Endothelial cell of umbilical vein (primary cell): ENCODE results near the gene AHSP.

Experiments used
- EZH2 ChIP-seq: IDR thresholded peaks from 2 replicates; pipeline ENCODE4 v1.6.1; 2012; ENCODE audit warnings: borderline replicate concordance, low read depth, mild to moderate bottlenecking, moderate library complexity, low read length, inconsistent platforms; ENCODE audit not compliant: severe bottlenecking
- FOS ChIP-seq: IDR thresholded peaks from 2 replicates; pipeline ENCODE4 v1.6.1; 2011; ENCODE audit warnings: mild to moderate bottlenecking, low read length, moderate library complexity, borderline replicate concordance; ENCODE audit not compliant: insufficient read depth
- JUN ChIP-seq: IDR thresholded peaks from 2 replicates; pipeline ENCODE4 v1.6.1; 2011; ENCODE audit warnings: borderline replicate concordance, low read depth; ENCODE audit not compliant: insufficient read length, insufficient read depth
- TF ChIP-seq, protein P1 (sequence below), 2 donors: IDR thresholded peaks; 1 replicate in 1 of 2; 2 replicates in 1 of 2; pipeline ENCODE4 v1.5.1; 2011; ENCODE audit warnings: low read length in 2 of 2, mild to moderate bottlenecking in 2 of 2, moderate library complexity in 2 of 2, control low read depth in 1 of 2, inconsistent platforms in 1 of 2, low read depth in 1 of 2; ENCODE audit not compliant: insufficient read depth in 1 of 2; ENCODE audit errors: extremely low read depth in 1 of 2

DNA sequence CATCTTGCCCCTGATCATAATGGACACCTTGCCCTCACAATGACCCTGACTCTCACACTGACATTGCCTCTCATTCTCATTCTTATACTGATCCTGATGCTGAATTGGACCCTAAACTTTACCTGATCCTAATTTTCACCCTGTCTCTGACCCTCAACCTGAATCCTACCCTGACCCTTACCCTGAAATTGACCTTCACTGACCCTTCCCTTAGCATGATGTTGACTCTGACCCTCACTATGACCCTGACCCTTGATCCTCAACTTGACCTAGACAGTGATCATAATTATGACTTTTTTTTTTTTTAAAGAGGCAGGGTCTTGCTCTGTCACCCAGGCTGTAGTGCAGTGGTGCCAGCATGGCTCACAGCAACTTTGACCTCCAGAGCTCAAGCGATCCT is 3.4 kb downstream of the AHSP start:
- TF ChIP-seq, protein P1, sequence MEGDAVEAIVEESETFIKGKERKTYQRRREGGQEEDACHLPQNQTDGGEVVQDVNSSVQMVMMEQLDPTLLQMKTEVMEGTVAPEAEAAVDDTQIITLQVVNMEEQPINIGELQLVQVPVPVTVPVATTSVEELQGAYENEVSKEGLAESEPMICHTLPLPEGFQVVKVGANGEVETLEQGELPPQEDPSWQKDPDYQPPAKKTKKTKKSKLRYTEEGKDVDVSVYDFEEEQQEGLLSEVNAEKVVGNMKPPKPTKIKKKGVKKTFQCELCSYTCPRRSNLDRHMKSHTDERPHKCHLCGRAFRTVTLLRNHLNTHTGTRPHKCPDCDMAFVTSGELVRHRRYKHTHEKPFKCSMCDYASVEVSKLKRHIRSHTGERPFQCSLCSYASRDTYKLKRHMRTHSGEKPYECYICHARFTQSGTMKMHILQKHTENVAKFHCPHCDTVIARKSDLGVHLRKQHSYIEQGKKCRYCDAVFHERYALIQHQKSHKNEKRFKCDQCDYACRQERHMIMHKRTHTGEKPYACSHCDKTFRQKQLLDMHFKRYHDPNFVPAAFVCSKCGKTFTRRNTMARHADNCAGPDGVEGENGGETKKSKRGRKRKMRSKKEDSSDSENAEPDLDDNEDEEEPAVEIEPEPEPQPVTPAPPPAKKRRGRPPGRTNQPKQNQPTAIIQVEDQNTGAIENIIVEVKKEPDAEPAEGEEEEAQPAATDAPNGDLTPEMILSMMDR (IDR thresholded peaks at IDR 0.05; ENCODE audit: extremely low read depth in 1 of 2, insufficient read depth in 1 of 2, low read depth in 1 of 2, low read length in 2 of 2) = no peak
- TF ChIP-seq JUN = no peak
- TF ChIP-seq FOS = no peak
- TF ChIP-seq EZH2 = no peak
